NCI-H748 treated with DMSO at 0.1 percent for 48 hours (cell line): ENCODE measurements around the gene TTC32.
"Not testable (repeated sequence)": the region's sequence is repeated elsewhere in the genome, so short reads cannot be mapped to it uniquely, and the experiment has no call there.

ENCODE experiments used
- DNase-seq: peaks from one replicate; lab custom pipeline; 2025; lab: John Stamatoyannopoulos, UW

TTC32 gene

DNA sequence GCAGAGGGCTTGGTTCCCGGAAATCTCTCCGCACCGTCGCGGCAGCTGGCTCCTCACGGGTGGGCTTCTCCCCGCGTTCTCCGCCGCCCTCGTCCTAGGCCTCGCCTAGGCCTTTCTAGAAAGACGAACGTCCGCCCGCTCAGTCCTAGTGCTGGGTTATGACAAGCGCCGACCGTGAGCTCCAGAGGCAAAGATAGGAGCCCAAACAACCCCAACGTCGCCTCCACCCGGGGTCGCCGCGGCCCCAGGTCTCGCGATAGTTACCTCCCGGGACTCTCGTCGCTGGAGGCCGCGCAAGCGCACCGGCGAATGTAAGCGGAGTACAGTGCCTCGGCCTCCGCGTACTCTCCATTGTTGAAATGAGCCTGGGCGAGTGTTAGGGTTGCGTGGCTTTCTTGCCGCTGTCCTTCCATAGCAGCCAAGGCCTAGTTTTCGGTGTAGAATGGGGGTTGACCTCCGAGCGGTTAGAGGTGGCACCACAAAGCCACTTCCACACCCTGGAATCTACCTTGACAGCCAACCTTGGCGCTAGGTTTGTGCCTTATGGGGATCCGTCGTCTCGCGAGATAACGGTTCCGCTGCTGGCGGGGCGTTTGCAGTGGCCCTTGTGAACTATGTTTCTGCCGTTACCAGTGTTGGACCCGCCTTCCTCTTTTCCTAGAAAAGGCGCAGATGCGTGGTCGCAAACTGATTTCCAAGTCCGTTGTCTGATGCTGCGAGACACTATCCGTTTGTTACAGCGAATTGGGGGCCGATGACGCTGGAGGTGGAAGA lies at the start of gene TTC32:
Gene TTC32 (minus strand): TSS at position 542 of the 774 bp plus-strand sequence. CDS start 129 bp downstream, at position 413.
- peak; percentile 93 for DNase-seq

- DNase-seq, result no peak
Measured at GRCh38 chr2:19949071-19949470, 47.3 kb upstream of the TTC32 start.

DNA sequence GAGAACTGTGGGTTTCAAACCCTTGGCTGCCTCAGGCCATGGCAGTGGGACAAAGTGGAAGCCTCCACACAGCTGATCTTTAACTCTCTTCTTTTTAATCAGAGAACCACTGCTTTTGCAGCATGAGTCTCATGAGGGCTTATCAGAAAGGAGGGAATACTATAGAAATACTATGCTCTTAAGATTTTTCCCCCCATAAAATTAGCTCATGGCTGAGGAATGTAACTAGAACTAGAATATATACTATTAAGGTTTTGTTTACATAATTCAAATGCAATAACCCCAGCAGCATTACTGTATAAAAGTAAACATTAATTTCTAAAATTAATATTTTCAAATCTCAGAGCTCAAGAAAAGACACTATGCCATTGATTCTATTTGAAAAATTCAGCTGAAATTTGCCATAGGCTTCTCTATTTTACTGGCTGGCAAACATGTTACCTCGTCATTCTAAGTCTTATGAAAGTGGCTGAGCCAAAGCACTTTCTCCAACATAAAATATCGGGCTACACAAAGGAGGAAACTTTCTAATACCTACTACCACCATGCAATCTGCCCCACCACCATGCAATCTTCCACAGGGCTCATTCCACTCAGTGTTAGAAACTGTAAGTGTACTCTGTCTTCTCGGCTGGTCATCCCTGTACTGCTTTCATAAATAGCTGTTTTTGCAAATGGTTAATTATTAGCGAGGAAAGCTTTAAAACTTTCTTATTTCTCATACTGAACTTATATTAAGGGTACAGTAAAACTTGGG lies 45.6 kb upstream of the TTC32 start:
- DNase-seq, result no peak

GRCh38 chr2:19944205-19944845 lies 42.5 kb upstream of the TTC32 start:
- DNase-seq, result no peak

DNA sequence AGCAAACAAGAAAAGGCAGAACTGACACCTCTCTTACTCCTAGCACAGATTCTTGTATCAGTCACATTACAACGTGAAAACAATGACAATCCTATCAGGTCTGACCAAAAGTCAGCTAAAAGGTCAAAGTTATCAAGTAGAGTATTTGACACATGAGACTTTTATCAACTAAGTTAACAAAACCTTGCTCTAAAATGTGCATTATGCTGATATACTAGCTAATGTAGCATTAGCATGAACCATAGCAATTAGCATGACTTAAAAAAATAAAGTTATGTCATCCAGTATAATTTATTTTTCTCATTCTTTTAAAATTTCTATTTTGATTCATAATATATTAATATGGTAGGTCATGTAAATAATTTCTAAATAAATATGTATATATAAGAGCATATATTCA lies 41.4 kb upstream of the TTC32 start:
- DNase-seq, result no peak

- no peak for DNase-seq
Measured at GRCh38 chr2:19942199-19942598, 40.4 kb upstream of the TTC32 start.

GRCh38 chr2:19937004-19937403 lies 35.2 kb upstream of the TTC32 start:
- no peak for DNase-seq

DNA sequence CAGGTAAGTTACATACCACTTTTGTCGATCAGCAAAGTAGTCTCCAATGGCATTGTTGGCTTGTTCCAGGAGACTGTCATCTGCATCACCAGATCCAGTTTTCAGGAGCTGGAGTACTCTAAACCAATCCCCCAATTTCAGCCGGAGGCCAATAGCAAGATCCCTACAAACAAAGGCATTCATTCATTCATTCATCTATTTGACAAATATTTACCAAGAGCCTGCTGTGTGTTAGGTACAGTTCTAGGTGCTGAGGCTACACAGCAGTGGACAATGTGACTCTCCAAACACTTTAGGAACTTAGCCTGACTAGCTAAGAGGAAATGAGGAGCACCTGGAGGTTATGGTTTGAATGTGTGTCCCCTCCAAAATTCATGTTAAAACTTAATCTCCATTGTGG lies 34.4 kb upstream of the TTC32 start:
- no peak for DNase-seq

- no peak for DNase-seq
Measured at GRCh38 chr2:19933351-19933981, 31.7 kb upstream of the TTC32 start.

- no peak for DNase-seq
Measured at GRCh38 chr2:19932928-19933327, 31.1 kb upstream of the TTC32 start.

- DNase-seq, result no peak
Measured at GRCh38 chr2:19929226-19929625, 27.4 kb upstream of the TTC32 start.

DNA sequence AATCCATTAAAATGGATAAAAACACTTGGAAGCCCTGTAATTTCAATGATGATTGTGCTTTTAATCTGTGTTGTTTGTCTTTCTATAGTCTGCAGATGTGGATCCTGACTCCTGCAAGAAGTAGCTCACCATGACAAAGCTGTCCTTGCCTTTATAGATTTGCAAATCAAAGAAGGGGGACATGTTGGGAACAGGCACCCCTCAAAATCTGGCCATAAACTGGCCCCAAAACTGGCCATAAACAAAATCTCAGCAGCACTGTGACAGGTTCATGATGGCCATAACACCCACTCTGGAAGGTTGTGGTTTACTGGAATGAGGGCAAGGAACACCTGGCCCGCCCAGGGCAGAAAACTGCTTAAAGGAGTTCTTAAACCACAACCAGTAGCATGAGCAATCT lies 26.0 kb upstream of the TTC32 start:
- DNase-seq, result not testable (repeated sequence)

- not testable (repeated sequence) for DNase-seq
Measured at GRCh38 chr2:19924526-19924925, 22.7 kb upstream of the TTC32 start.

DNA sequence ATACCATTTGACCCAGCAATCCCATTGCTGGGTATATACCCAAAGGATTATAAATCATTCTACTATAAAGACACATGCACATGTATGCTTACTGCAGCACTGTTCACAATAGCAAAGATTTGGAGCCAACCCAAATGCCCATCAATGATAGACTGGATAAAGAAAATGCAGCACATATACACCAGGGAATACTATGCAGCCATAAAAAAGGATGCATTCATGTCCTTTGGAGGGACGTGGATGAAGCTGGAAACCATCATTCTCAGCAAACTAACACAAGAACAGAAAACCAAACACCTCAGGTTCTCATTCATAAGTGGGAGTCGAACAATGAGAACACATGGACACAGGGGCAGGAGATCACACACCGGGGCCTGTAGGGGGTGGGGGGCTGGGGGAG lies 20.4 kb upstream of the TTC32 start:
- not testable (repeated sequence) for DNase-seq

- DNase-seq, result no peak
Measured at GRCh38 chr2:19916385-19916950, 14.7 kb upstream of the TTC32 start.

GRCh38 chr2:19914266-19914975 lies 12.6 kb upstream of the TTC32 start:
- no peak for DNase-seq

- DNase-seq, result no peak
Measured at GRCh38 chr2:19911808-19912509, 10.2 kb upstream of the TTC32 start.

DNA sequence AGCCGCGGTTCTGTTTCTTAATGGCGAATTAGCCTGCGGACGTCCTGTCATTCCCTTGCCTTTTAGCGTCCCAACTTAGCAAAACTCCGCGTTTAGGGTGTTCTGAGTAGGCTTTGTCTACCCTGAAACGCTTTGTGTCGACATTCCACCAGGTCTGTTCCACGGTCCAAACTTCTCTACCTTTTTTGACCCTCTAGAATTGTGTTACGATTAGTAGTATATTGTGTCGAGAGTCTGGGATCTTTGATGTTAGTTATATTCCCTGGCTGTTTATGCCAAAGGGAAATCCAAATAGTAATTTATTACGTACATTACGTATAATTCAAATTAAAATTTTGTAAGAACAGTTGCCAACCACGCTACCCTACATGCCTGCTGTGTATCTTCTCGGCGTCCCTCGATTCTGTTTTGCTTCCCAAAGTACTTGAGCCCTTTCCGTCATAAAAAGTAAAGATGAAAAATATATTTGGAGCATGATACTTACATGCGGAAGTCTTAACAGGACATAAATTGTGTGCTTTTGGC lies 495 bp upstream of the TTC32 start:
- no peak for DNase-seq

GRCh38 chr2:19900931-19901441 lies 797 bp downstream of the TTC32 start:
- DNase-seq, result no peak
